Astrocyte of the spinal cord (primary cell): Measurements from ENCODE around the gene NDUFS4.

ENCODE experiments used
- DNase-seq: peaks from one replicate; pipeline ENCODE4 v3.0.0; 2011; ENCODE audit warnings: low read depth, low spot score
- H3K4me3 ChIP-seq: 2 replicates; pipeline ENCODE4 v1.5.1; 2011; ENCODE audit warnings: low read depth, mild to moderate bottlenecking, low read length, moderate library complexity
- in situ Hi-C: cut with HindIII; loops from 2 replicates; pipeline ENCODE4 v1.10.0; 2017; ENCODE audit warnings: low sequenced_read_pairs
- TF ChIP-seq, protein P1 (sequence below): IDR thresholded peaks from 2 replicates; pipeline ENCODE4 v1.5.1; 2012; ENCODE audit warnings: low read depth, mild to moderate bottlenecking, low read length, inconsistent platforms

Gene NDUFS4

DNA sequence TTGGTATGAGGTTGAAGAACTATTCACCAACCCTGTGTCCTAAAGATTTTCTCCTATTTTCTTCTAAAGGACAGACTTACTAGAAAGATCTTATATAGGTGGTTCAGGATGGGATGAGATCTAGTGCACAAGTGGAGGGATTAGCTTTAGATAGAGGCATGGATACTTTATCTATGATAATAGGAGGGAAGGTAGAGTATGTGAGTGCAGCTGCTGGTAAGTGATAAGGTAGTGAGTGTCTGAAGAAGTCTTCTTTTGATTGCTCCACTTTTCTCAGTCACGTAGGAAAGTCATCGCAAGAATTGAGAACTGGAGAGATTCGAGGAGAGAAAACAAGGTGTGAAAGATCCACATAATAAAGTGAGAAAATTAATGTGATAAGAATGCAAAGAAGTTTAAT, 6.0 kb upstream of the NDUFS4 start:
- in situ Hi-C loops: no loop called here
- DNase-seq: no peak
- TF ChIP-seq, protein P1, sequence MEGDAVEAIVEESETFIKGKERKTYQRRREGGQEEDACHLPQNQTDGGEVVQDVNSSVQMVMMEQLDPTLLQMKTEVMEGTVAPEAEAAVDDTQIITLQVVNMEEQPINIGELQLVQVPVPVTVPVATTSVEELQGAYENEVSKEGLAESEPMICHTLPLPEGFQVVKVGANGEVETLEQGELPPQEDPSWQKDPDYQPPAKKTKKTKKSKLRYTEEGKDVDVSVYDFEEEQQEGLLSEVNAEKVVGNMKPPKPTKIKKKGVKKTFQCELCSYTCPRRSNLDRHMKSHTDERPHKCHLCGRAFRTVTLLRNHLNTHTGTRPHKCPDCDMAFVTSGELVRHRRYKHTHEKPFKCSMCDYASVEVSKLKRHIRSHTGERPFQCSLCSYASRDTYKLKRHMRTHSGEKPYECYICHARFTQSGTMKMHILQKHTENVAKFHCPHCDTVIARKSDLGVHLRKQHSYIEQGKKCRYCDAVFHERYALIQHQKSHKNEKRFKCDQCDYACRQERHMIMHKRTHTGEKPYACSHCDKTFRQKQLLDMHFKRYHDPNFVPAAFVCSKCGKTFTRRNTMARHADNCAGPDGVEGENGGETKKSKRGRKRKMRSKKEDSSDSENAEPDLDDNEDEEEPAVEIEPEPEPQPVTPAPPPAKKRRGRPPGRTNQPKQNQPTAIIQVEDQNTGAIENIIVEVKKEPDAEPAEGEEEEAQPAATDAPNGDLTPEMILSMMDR: no peak
- H3K4me3 ChIP-seq: no peak overlapping the region

DNA sequence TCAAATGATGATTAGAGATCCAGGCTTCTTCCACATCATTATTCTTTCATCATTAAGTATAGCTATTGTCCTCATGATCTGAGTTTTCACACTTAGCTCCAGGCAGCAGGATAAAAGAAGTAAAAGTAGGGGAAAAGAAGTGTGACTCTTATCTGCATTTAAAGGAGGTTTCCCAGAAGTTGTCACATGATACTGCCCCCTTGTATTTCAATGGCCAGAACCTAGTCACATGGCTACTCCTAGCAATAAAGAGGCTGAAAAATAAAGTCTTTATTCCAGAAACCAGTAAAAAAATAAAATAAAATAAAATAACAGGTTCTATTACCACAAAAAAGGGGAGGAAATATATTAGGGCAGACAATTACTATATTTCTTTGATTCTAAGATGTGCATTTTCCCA, 5.3 kb upstream of the NDUFS4 start:
- TF ChIP-seq, protein P1: no peak
- in situ Hi-C loops: no loop called here
- DNase-seq: no peak
- no peak overlapping the region for H3K4me3 ChIP-seq

DNA sequence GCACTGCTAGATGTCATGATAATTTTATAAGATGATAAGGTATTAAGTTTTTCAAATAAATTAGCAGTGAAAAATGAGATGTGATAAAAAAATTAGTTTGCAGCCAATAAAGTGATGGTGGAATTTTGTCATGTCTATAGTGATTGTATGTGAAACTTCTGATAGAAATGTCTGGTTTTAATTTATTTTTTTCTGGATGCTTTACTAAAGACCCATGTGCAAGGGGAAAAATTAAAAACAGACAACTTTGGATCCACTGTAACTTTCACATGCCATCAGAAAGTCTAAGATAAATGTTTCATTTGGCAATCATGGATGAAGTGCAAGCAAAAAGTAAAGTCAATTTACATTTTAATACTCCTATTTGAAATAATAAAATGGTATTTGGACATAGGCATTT, 4.4 kb upstream of the NDUFS4 start:
- TF ChIP-seq, protein P1: no peak
- no peak overlapping the region for H3K4me3 ChIP-seq
- no peak for DNase-seq
- in situ Hi-C loops: no loop called here

DNA sequence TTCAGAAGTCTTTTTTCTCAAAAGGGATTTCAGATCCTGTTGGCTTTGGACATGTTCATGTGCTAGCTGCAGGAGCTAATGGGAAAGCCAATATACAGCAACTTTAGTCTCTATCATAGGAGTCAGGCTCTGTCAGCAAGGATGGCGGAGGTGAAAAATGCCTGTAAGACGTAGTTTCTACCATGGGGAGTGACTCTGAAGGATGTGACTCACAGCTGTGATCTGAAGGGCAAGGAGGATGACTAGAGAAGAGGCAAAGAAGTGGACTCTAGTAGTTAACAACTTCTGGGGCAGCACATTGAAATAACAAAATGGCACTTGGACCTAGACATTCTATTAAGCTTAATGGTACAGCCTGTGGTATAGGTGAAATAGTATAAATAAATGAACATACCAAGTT, 3.1 kb upstream of the NDUFS4 start:
- TF ChIP-seq, protein P1: no peak
- in situ Hi-C loops: no loop called here
- DNase-seq: no peak
- H3K4me3 ChIP-seq: no peak overlapping the region

DNA sequence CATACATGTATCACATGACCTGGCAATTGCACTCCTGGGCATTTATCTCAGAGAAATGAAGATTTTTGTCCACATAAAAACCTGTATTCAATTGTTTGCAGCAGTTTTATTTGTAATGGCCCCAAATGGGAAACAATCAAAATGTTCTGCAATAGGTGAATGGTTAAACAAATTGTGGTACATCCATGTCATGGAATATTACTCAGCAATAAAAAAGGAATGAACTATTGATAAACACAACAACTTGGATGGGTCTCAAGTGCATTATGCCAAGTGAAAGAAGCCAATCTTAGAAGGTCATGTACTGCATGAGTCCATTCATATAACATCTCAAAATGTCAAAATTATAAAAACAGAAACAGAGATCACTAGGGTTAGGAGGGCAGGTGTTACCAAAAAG, 1.5 kb upstream of the NDUFS4 start:
- no peak for DNase-seq
- in situ Hi-C loops: no loop called here
- TF ChIP-seq, protein P1: no peak
- H3K4me3 ChIP-seq: no peak overlapping the region

DNA sequence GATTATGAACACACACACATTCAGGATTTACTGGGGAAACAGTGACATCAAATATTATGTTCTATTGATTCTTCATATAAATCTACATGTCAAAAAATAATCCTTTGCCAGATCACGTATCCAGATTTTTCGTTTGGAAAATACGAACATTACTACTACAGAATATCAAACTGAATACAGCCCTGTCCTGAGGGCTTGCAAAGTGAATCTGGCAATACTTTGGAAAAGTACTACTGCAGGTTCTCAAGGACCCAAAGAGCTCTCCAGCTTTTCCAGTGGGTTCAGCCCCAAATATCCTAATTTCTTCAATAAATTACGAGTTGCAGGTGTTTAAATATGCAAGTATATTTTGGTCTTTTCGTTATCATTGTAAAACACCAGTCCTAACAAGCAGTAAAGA, 411 bp upstream of the NDUFS4 start:
- DNase-seq: no peak
- in situ Hi-C loops: no loop called here
- peak overlapping the region; percentile 92 for H3K4me3 ChIP-seq
- TF ChIP-seq, protein P1: no peak

DNA sequence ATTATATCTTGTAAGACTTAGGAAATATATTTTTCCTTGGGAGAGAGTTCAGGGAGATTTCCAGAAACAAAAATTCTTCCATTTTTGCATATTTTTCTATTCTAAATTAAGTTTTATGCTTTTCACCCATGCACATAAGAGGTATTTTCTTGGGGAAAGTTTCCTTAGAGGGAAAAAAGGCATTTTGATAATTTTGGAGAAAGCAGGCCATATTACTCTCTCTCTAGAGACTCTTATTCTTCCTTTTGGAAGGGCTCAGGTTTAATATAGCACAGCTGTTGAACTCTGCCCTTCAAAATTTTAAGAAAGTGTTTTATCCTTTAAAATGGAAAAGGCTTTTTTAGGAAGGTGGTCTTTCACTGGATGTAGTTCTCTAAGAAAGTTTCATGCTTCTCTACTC, 8.0 kb downstream of the NDUFS4 start:
- no peak for DNase-seq
- in situ Hi-C loops: no loop called here
- TF ChIP-seq, protein P1: no peak

More for the DNA sequence above, 8.0 kb downstream of the NDUFS4 start:
- H3K4me3 ChIP-seq: no peak overlapping the region
